Endothelial cell of umbilical vein (primary cell): ENCODE measurements around the gene DAZ1. TPM values are rescaled to one million over a fixed set of nuclear protein-coding genes. Genes with fewer than 3 reads are reported as not detected.
"Not testable (repeated sequence)": the region's sequence is repeated elsewhere in the genome, so short reads cannot be mapped to it uniquely, and the experiment has no call there.

Experiments used
- BruUV-seq: library from RNA; stranded (reverse); fragments of 400-500 nt; replicated peaks from 2 replicates; lab custom pipeline; 2021; lab: Mats Ljungman, UMichigan
- CTCF ChIA-PET: fragments of 300-600, 350-600 bp; sonication (Branson Sonifier 250); formaldehyde crosslinking; loops from one replicate; lab custom pipeline; 2021; ENCODE audit warnings: antibody characterized with exemption, inconsistent platforms; lab: Charles Lee
- POLR2A ChIA-PET: fragments of 300-600, 350-600 bp; sonication (Branson Sonifier 250); formaldehyde crosslinking; loops from one replicate; lab custom pipeline; 2021; ENCODE audit warnings: antibody characterized with exemption, inconsistent platforms; lab: Charles Lee
- DNase-seq: peaks from one replicate; pipeline ENCODE4 v3.0.0-alpha.2; 2011; ENCODE audit warnings: low read depth, low spot score
- FAIRE-seq: peaks from 2 replicates; lab custom pipeline; 2011; peaks lifted over from hg19 to GRCh38; lab: Jason Lieb, UNC
- H2AFZ ChIP-seq: 2 replicates; pipeline ENCODE4 v1.6.0; 2012; ENCODE audit warnings: low read depth, low read length, control low read depth, inconsistent platforms
- H3K27ac ChIP-seq: 2 replicates; pipeline ENCODE4 v1.5.1; 2011; ENCODE audit warnings: low read depth, mild to moderate bottlenecking, control low read depth, low read length, moderate library complexity; ENCODE audit not compliant: insufficient read depth
- H3K27me3 ChIP-seq, 2 experiments: 2 replicates each; pipeline versions ENCODE4 v1.6.0 to v1.6.1; 2011; ENCODE audit warnings: low read length in 2 of 2, mixed read lengths in 1 of 2; ENCODE audit not compliant: control insufficient read depth in 2 of 2, insufficient read depth in 2 of 2
- H3K36me3 ChIP-seq, 2 experiments: 2 replicates in 1 of 2; 3 replicates in 1 of 2; pipeline ENCODE4 v1.5.1; 2011; ENCODE audit warnings: low read length in 2 of 2, mild to moderate bottlenecking in 1 of 2, moderate library complexity in 1 of 2; ENCODE audit not compliant: control insufficient read depth in 2 of 2, insufficient read depth in 2 of 2; ENCODE audit errors: extremely low read depth in 1 of 2
- H3K4me1 ChIP-seq: 3 replicates; pipeline ENCODE4 v1.5.1; 2011; ENCODE audit warnings: mild to moderate bottlenecking, low read length; ENCODE audit not compliant: control insufficient read depth, insufficient read depth; ENCODE audit errors: extremely low read depth
- H3K4me2 ChIP-seq: 2 replicates; pipeline ENCODE4 v1.6.1; 2011; ENCODE audit warnings: low read length, control low read depth, mixed read lengths; ENCODE audit not compliant: insufficient read depth
- H3K4me3 ChIP-seq, 3 experiments: fragments of 200-600 bp in 1 of 3; sonication (generic), shearing (Covaris generic) in 1 of 3; replicated peaks in 1 of 3; 2 replicates each; pipeline ENCODE4 v1.5.1; 2011 to 2016; ENCODE audit warnings: control low read depth in 3 of 3, low read length in 3 of 3, mild to moderate bottlenecking in 2 of 3, inconsistent platforms in 1 of 3, low read depth in 1 of 3, moderate library complexity in 1 of 3; ENCODE audit not compliant: insufficient read depth in 1 of 3
- H3K79me2 ChIP-seq: 2 replicates; pipeline ENCODE4 v1.6.0; 2012; ENCODE audit warnings: low read length, inconsistent platforms; ENCODE audit not compliant: control insufficient read depth, insufficient read depth
- H3K9ac ChIP-seq: replicated peaks from 2 replicates; pipeline ENCODE3; 2011; ENCODE audit warnings: low read length, control low read depth; ENCODE audit not compliant: insufficient read depth; ENCODE audit errors: extremely low read depth
- H3K9me1 ChIP-seq: replicated peaks from 3 replicates; pipeline ENCODE4 v1.6.0; 2011; ENCODE audit warnings: mild to moderate bottlenecking, low read length; ENCODE audit not compliant: control insufficient read depth, insufficient read depth; ENCODE audit errors: extremely low read depth
- H3K9me3 ChIP-seq: replicated peaks from 2 replicates; pipeline ENCODE4 v1.5.1; 2012; ENCODE audit warnings: low read length, inconsistent platforms; ENCODE audit not compliant: control insufficient read depth, insufficient read depth
- H4K20me1 ChIP-seq: replicated peaks from 2 replicates; pipeline ENCODE3; 2011; ENCODE audit warnings: mild to moderate bottlenecking, low read length; ENCODE audit not compliant: control insufficient read depth, insufficient read depth; ENCODE audit errors: extremely low read depth
- dilution Hi-C: fragments of 300-500 bp; cut with MboI; formaldehyde crosslinking; loops from one replicate; pipeline ENCODE4 v1.15.0; 2019; ENCODE audit warnings: low sequenced_read_pairs; ENCODE audit not compliant: extremely low pct_ligation_motif_present
- intact Hi-C: fragments of 100-400 bp; cut with micrococcal nuclease; formaldehyde crosslinking; loops from one replicate; pipeline ENCODE4 v1.10.0; 2022
- polyA plus RNA-seq, 4 experiments: library from polyadenylated mRNA; depleted of rRNA in 3 of 4; stranded (reverse) in 3 of 4; unstranded in 1 of 4; fragments of >200 nt; gene quantifications; 2 replicates each; pipeline versions ENCODE4 v1.2.1 to v1.2.3, GENCODE V29; 2011 to 2012; ENCODE audit warnings: missing spikeins in 1 of 4
- total RNA-seq: library from RNA; stranded (reverse); gene quantifications from 2 replicates; pipeline ENCODE4 v1.2.3, GENCODE V29; 2021

DAZ1 gene
- total and polyA plus RNA-seq, 2 donors (not counting 3 experiments of a cell fraction or from before 2014, with no cell fraction given): not detected

DNA sequence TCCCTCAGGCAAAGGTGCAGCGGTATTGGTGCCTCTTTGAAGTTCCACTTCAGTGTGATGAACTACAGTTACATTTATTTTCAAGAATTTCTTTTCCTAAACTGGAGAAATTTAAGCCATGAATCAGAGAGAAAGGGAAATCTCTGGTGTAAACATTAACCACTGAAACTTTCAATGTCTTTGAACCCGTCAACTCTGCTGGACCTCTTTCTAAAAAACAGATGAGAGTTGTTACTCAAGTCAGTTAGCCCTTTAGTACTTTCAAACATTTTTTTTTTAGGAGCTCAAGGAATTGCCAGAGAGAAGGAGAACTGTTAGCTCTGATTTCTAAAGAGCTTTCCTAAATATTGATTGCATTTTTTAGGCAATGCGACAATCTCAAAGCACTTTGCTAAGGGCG lies 8.6 kb upstream of the DAZ1 start:
- intact Hi-C loops, H3K27ac ChIP-seq, H3K9me3 ChIP-seq, H3K79me2 ChIP-seq, DNase-seq, H3K9ac ChIP-seq, H3K27me3 ChIP-seq, H3K4me3 ChIP-seq, H2AFZ ChIP-seq, FAIRE-seq, CTCF ChIA-PET, dilution Hi-C loops, POLR2A ChIA-PET, H3K9me1 ChIP-seq, H3K4me1 ChIP-seq, H4K20me1 ChIP-seq, H3K4me2 ChIP-seq, H3K36me3 ChIP-seq, BruUV-seq: not testable (repeated sequence)

Other genes starting within 250 kb of the DAZ1 start
- not detected in 2 replicates for gene BPY2, start 214.7 kb downstream of the DAZ1 start, total RNA-seq
- gene BPY2, start 214.7 kb downstream of the DAZ1 start, polyA plus RNA-seq: not detected in 2 replicates
- gene DAZ2, start 20.5 kb upstream of the DAZ1 start, total RNA-seq: not detected in 2 replicates
- gene DAZ2, start 20.5 kb upstream of the DAZ1 start, polyA plus RNA-seq: not detected in 2 replicates